B cell (primary cell): ENCODE measurements around the gene HDAC6.

Experiments
- CTCF ChIP-seq: fragments of 200-600 bp; IDR thresholded peaks from one replicate; pipeline ENCODE4 v1.8.0; 2022; ENCODE audit warnings: antibody characterized with exemption, mild to moderate bottlenecking
- EZH2 ChIP-seq: IDR thresholded peaks from 2 replicates; pipeline ENCODE4 v1.6.1; 2012; ENCODE audit warnings: borderline replicate concordance, low read depth, mild to moderate bottlenecking, moderate library complexity, low read length; ENCODE audit not compliant: insufficient read depth, poor library complexity, severe bottlenecking

GRCh38 chrX:48813644-48814043 is 11.8 kb downstream of the HDAC6 start:
- no peak for TF ChIP-seq CTCF
- TF ChIP-seq EZH2, result no peak
